HEK293 (cell line): Measurements from ENCODE around the gene HPS6.
A peak's percentile ranks its signal among the peaks of the same experiment; 100 is the strongest.

Experiments used
- PATZ1 ChIP-seq: fragments of 450-650 bp; formaldehyde crosslinking; IDR thresholded peaks from 2 replicates; pipeline ENCODE4 v1.5.1; 2016; ENCODE audit warnings: missing biosample characterization, missing genetic modification characterization
- YY1 ChIP-seq: fragments of 450-650 bp; formaldehyde crosslinking; IDR thresholded peaks from 2 replicates; pipeline ENCODE4 v1.5.1; 2018; ENCODE audit warnings: missing biosample characterization, missing genetic modification characterization
- ZNF555 ChIP-seq: fragments of 450-650 bp; formaldehyde crosslinking; conservative IDR thresholded peaks from 2 replicates; pipeline ENCODE4 v1.5.1; 2017; ENCODE audit warnings: missing biosample characterization, mild to moderate bottlenecking, missing genetic modification characterization, inconsistent platforms
- ZNF596 ChIP-seq: fragments of 450-650 bp; IDR thresholded peaks from 2 replicates; pipeline ENCODE4 v1.5.0; 2018; ENCODE audit warnings: missing biosample characterization, mild to moderate bottlenecking, missing genetic modification characterization, moderate library complexity
- ZNF629 ChIP-seq: fragments of 450-650 bp; formaldehyde crosslinking; IDR thresholded peaks from 2 replicates; pipeline ENCODE4 v1.5.1; 2017; ENCODE audit warnings: missing biosample characterization, missing genetic modification characterization
- ZNF791 ChIP-seq: fragments of 450-650 bp; formaldehyde crosslinking; IDR thresholded peaks from 2 replicates; pipeline ENCODE4 v1.5.1; 2016; ENCODE audit warnings: missing biosample characterization, missing genetic modification characterization
- ZNF837 ChIP-seq: fragments of 450-650 bp; formaldehyde crosslinking; IDR thresholded peaks from 2 replicates; pipeline ENCODE4 v1.5.1; 2016; ENCODE audit warnings: missing biosample characterization, missing genetic modification characterization
- TF ChIP-seq, protein P1 (sequence below): fragments of 450-650 bp; formaldehyde crosslinking; IDR thresholded peaks from 2 replicates; pipeline ENCODE4 v1.5.1; 2016; ENCODE audit warnings: missing biosample characterization, missing genetic modification characterization
- TF ChIP-seq, protein P2 (sequence below): fragments of 450-650 bp; formaldehyde crosslinking; IDR thresholded peaks from 2 replicates; pipeline ENCODE4 v1.5.1; 2016; ENCODE audit warnings: missing biosample characterization, missing genetic modification characterization
- TF ChIP-seq, protein P3 (sequence below): fragments of 450-650 bp; formaldehyde crosslinking; IDR thresholded peaks from 2 replicates; pipeline ENCODE4 v1.5.1; 2016; ENCODE audit warnings: missing biosample characterization, missing genetic modification characterization
- TF ChIP-seq, protein P4 (sequence below): fragments of 450-650 bp; formaldehyde crosslinking; IDR thresholded peaks from 2 replicates; pipeline ENCODE4 v1.5.1; 2016; ENCODE audit warnings: missing biosample characterization, missing genetic modification characterization, borderline replicate concordance

DNA sequence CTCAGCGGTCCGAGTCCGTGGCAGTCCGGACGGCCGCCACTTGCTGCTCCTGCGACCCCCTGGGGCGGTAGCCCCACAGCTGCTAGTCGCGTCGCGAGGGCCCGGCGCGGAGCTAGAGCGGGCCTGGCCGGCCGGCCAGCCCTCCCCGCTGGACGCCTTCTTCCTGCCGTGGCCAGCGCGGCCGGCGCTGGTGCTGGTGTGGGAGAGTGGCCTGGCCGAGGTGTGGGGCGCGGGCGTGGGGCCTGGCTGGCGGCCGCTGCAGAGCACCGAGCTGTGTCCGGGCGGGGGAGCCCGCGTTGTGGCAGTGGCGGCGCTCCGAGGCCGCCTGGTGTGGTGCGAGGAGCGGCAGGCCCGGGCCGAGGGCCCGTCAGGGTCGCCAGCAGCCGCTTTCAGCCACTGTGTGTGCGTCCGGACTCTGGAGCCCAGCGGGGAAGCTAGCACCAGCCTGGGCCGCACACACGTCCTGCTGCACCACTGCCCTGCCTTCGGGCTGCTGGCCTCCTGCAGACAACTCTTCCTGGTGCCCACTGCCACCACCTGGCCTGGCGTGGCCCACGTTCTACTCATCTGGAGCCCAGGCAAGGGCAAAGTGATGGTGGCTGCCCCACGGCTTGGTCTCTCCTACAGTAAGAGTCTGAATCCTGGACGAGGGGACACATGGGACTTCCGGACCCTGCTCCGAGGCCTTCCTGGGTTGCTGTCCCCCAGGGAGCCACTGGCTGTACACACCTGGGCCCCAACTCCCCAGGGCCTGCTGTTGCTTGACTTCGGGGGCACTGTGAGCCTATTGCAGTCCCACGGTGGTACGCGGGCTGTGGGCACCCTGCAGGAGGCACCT lies 631 bp downstream of the HPS6 start:
- no peak for TF ChIP-seq ZNF837 (tag by site-specific recombination)
- TF ChIP-seq, protein P1, sequence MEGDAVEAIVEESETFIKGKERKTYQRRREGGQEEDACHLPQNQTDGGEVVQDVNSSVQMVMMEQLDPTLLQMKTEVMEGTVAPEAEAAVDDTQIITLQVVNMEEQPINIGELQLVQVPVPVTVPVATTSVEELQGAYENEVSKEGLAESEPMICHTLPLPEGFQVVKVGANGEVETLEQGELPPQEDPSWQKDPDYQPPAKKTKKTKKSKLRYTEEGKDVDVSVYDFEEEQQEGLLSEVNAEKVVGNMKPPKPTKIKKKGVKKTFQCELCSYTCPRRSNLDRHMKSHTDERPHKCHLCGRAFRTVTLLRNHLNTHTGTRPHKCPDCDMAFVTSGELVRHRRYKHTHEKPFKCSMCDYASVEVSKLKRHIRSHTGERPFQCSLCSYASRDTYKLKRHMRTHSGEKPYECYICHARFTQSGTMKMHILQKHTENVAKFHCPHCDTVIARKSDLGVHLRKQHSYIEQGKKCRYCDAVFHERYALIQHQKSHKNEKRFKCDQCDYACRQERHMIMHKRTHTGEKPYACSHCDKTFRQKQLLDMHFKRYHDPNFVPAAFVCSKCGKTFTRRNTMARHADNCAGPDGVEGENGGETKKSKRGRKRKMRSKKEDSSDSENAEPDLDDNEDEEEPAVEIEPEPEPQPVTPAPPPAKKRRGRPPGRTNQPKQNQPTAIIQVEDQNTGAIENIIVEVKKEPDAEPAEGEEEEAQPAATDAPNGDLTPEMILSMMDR: peak; percentile 54; the same call in 1 of the 2 replicates
- no peak for TF ChIP-seq ZNF629 (tag by site-specific recombination)
- TF ChIP-seq ZNF596 (tag by site-specific recombination): no peak
- TF ChIP-seq, protein P2, sequence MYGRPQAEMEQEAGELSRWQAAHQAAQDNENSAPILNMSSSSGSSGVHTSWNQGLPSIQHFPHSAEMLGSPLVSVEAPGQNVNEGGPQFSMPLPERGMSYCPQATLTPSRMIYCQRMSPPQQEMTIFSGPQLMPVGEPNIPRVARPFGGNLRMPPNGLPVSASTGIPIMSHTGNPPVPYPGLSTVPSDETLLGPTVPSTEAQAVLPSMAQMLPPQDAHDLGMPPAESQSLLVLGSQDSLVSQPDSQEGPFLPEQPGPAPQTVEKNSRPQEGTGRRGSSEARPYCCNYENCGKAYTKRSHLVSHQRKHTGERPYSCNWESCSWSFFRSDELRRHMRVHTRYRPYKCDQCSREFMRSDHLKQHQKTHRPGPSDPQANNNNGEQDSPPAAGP (tag by site-specific recombination): no peak
- no peak for TF ChIP-seq PATZ1 (tag by site-specific recombination)
- TF ChIP-seq ZNF555 (tag by site-specific recombination): no peak
- TF ChIP-seq, protein P3, sequence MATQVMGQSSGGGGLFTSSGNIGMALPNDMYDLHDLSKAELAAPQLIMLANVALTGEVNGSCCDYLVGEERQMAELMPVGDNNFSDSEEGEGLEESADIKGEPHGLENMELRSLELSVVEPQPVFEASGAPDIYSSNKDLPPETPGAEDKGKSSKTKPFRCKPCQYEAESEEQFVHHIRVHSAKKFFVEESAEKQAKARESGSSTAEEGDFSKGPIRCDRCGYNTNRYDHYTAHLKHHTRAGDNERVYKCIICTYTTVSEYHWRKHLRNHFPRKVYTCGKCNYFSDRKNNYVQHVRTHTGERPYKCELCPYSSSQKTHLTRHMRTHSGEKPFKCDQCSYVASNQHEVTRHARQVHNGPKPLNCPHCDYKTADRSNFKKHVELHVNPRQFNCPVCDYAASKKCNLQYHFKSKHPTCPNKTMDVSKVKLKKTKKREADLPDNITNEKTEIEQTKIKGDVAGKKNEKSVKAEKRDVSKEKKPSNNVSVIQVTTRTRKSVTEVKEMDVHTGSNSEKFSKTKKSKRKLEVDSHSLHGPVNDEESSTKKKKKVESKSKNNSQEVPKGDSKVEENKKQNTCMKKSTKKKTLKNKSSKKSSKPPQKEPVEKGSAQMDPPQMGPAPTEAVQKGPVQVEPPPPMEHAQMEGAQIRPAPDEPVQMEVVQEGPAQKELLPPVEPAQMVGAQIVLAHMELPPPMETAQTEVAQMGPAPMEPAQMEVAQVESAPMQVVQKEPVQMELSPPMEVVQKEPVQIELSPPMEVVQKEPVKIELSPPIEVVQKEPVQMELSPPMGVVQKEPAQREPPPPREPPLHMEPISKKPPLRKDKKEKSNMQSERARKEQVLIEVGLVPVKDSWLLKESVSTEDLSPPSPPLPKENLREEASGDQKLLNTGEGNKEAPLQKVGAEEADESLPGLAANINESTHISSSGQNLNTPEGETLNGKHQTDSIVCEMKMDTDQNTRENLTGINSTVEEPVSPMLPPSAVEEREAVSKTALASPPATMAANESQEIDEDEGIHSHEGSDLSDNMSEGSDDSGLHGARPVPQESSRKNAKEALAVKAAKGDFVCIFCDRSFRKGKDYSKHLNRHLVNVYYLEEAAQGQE (tag by site-specific recombination): no peak
- TF ChIP-seq, protein P4, sequence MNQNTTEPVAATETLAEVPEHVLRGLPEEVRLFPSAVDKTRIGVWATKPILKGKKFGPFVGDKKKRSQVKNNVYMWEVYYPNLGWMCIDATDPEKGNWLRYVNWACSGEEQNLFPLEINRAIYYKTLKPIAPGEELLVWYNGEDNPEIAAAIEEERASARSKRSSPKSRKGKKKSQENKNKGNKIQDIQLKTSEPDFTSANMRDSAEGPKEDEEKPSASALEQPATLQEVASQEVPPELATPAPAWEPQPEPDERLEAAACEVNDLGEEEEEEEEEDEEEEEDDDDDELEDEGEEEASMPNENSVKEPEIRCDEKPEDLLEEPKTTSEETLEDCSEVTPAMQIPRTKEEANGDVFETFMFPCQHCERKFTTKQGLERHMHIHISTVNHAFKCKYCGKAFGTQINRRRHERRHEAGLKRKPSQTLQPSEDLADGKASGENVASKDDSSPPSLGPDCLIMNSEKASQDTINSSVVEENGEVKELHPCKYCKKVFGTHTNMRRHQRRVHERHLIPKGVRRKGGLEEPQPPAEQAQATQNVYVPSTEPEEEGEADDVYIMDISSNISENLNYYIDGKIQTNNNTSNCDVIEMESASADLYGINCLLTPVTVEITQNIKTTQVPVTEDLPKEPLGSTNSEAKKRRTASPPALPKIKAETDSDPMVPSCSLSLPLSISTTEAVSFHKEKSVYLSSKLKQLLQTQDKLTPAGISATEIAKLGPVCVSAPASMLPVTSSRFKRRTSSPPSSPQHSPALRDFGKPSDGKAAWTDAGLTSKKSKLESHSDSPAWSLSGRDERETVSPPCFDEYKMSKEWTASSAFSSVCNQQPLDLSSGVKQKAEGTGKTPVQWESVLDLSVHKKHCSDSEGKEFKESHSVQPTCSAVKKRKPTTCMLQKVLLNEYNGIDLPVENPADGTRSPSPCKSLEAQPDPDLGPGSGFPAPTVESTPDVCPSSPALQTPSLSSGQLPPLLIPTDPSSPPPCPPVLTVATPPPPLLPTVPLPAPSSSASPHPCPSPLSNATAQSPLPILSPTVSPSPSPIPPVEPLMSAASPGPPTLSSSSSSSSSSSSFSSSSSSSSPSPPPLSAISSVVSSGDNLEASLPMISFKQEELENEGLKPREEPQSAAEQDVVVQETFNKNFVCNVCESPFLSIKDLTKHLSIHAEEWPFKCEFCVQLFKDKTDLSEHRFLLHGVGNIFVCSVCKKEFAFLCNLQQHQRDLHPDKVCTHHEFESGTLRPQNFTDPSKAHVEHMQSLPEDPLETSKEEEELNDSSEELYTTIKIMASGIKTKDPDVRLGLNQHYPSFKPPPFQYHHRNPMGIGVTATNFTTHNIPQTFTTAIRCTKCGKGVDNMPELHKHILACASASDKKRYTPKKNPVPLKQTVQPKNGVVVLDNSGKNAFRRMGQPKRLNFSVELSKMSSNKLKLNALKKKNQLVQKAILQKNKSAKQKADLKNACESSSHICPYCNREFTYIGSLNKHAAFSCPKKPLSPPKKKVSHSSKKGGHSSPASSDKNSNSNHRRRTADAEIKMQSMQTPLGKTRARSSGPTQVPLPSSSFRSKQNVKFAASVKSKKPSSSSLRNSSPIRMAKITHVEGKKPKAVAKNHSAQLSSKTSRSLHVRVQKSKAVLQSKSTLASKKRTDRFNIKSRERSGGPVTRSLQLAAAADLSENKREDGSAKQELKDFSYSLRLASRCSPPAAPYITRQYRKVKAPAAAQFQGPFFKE (tag by site-specific recombination): no peak
- TF ChIP-seq YY1 (tag by site-specific recombination): no peak
- TF ChIP-seq ZNF791 (tag by site-specific recombination): no peak
